Measurements from ENCODE around the gene RPL5. TPM values are rescaled to one million over a fixed set of nuclear protein-coding genes. Genes with fewer than 3 reads are reported as not detected.

Gene RPL5
- total and polyA plus RNA-seq, 2 experiments from 2014 or later: 2,182 to 3,547 TPM

GRCh38 chr1:92795166-92795565 is 36.7 kb upstream of the RPL5 start:
- no peak for DNase-seq (ENCODE audit: low spot score)
- H3K27ac ChIP-seq (ENCODE audit: low read depth): no peak overlapping the region
- no peaks in the 10 kb centered on the region for H3K27me3 ChIP-seq (ENCODE audit: insufficient read depth)
- Mint-ChIP-seq H3K4me3 (no peak overlapping the region), H3K27ac (no peak overlapping the region), H3K4me1 (peaks cover 17% of the 10 kb centered on the region), H3K9me3 (no peaks in the 10 kb centered on the region), H3K27me3 (ENCODE audit: insufficient read depth, low read depth, poor library complexity) (no peaks in the 10 kb centered on the region), H3K36me3 (ENCODE audit: low read depth) (no peaks in the 10 kb centered on the region)
- ATAC-seq: no peak
- no peaks in the 10 kb centered on the region for H3K36me3 ChIP-seq (ENCODE audit: insufficient read depth)
- peaks cover 4% of the 10 kb centered on the region; the same call in 1 of the 2 replicates for H3K4me1 ChIP-seq (ENCODE audit: insufficient read depth)
- no peaks in the 10 kb centered on the region for H3K79me2 ChIP-seq (replicated peaks; ENCODE audit: insufficient read depth)
- no peak overlapping the region for H3K4me2 ChIP-seq
- no peak overlapping the region for H2AFZ ChIP-seq
- TF ChIP-seq ZNF462 (CRISPR knock-in tag; IDR thresholded peaks at IDR 0.05) (no peak), CTCF (conservative IDR thresholded peaks at IDR 0.05; ENCODE audit: low read depth in 2 of 2) (no peak), CREB1 (CRISPR knock-in tag; IDR thresholded peaks at IDR 0.05; ENCODE audit: low read depth) (no peak), ETS1 (IDR thresholded peaks at IDR 0.05) (no peak), EZH2 (IDR thresholded peaks at IDR 0.05; ENCODE audit: low read depth, unreplicated experiment) (no peak)
- H3F3A ChIP-seq (replicated peaks; ENCODE audit: low read depth): no peaks in the 10 kb centered on the region
- H3K9me2 ChIP-seq (ENCODE audit: insufficient read depth): no peaks in the 10 kb centered on the region
- H3K4me3 ChIP-seq: no peak overlapping the region
- no peaks in the 10 kb centered on the region for H4K20me1 ChIP-seq (replicated peaks; ENCODE audit: insufficient read depth)

Measured in GM23338 (cell line).